ENCODE results near the gene HCN2. TPM values are rescaled to one million over a fixed set of nuclear protein-coding genes. Genes with fewer than 3 reads are reported as not detected.

HCN2 gene
- total RNA-seq, 2 donors from 2014 or later = 0.17 to 0.40 TPM

GRCh38 chr19:612941-613340, 23.3 kb downstream of the HCN2 start:
- no peak overlapping the region for H3K4me3 ChIP-seq
- no peaks in the 10 kb centered on the region for H3K36me3 ChIP-seq
- no peaks in the 10 kb centered on the region for H3K9me3 ChIP-seq
- no peak overlapping the region for H3K9ac ChIP-seq (ENCODE audit: low read depth in 2 of 2, low read length in 2 of 2)
- intact Hi-C loops (cut with DNase I) = no loop called here
- DNase-seq = no peak
- H3K4me1 ChIP-seq = no peaks in the 10 kb centered on the region
- peaks cover 28% of the 10 kb centered on the region for H3K27me3 ChIP-seq
- TF ChIP-seq CTCF (IDR thresholded peaks at IDR 0.05) = no peak
- no peak overlapping the region for H3K27ac ChIP-seq

GRCh38 chr19:613732-614567, 24.3 kb downstream of the HCN2 start:
- DNase-seq = no peak
- no peak for TF ChIP-seq CTCF (IDR thresholded peaks at IDR 0.05)

GRCh38 chr19:615619-616018, 25.9 kb downstream of the HCN2 start:
- no peaks in the 10 kb centered on the region for H3K9me3 ChIP-seq
- no peak overlapping the region for H3K9ac ChIP-seq (ENCODE audit: low read depth in 2 of 2, low read length in 2 of 2)
- DNase-seq = no peak
- no peak overlapping the region for H3K27ac ChIP-seq
- peaks cover 14% of the 10 kb centered on the region for H3K27me3 ChIP-seq
- peaks cover 5% of the 10 kb centered on the region for H3K36me3 ChIP-seq
- TF ChIP-seq CTCF (IDR thresholded peaks at IDR 0.05) = no peak
- intact Hi-C loops (cut with DNase I) = no loop called here
- no peaks in the 10 kb centered on the region for H3K4me1 ChIP-seq
- no peak overlapping the region for H3K4me3 ChIP-seq

More at GRCh38 chr19:613732-614567, 24.3 kb downstream of the HCN2 start:
- Histone ChIP-seq H3K27ac (no peak overlapping the region), H3K4me3 (no peak overlapping the region), H3K9me3 (no peaks in the 10 kb centered on the region), H3K4me1 (no peaks in the 10 kb centered on the region), H3K36me3 (no peaks in the 10 kb centered on the region), H3K9ac (ENCODE audit: low read depth in 2 of 2, low read length in 2 of 2) (no peak overlapping the region), H3K27me3 (peaks cover 28% of the 10 kb centered on the region)
- intact Hi-C loops (cut with DNase I) = no loop called here

- intact Hi-C loops (cut with DNase I) = no loop called here
- peaks cover 9% of the 10 kb centered on the region for H3K27me3 ChIP-seq
- no peaks in the 10 kb centered on the region for H3K9me3 ChIP-seq
- H3K4me3 ChIP-seq = no peak overlapping the region
- no peaks in the 10 kb centered on the region for H3K4me1 ChIP-seq
- DNase-seq = no peak
- H3K9ac ChIP-seq (ENCODE audit: low read depth in 2 of 2, low read length in 2 of 2) = no peak overlapping the region
- peaks cover 5% of the 10 kb centered on the region for H3K36me3 ChIP-seq
- H3K27ac ChIP-seq = no peak overlapping the region
- no peak for TF ChIP-seq CTCF (IDR thresholded peaks at IDR 0.05)
Observed at GRCh38 chr19:616062-616700, 26.5 kb downstream of the HCN2 start.

- Histone ChIP-seq H3K27me3 (peaks cover 4% of the 10 kb centered on the region), H3K36me3 (peaks cover 5% of the 10 kb centered on the region), H3K9ac (ENCODE audit: low read depth in 2 of 2, low read length in 2 of 2) (no peak overlapping the region), H3K4me3 (no peak overlapping the region), H3K4me1 (no peaks in the 10 kb centered on the region), H3K27ac (no peak overlapping the region), H3K9me3 (no peaks in the 10 kb centered on the region)
- intact Hi-C loops (cut with DNase I) = no loop called here
- DNase-seq = no peak
- TF ChIP-seq CTCF (IDR thresholded peaks at IDR 0.05) = no peak
Observed at GRCh38 chr19:616747-617526, 27.3 kb downstream of the HCN2 start.

Data from colonic mucosa (tissue), 4 donors.